HCT116 (cell line): Measurements from ENCODE around the gene SHANK1. TPM values are rescaled to one million over a fixed set of nuclear protein-coding genes. Genes with fewer than 3 reads are reported as not detected.

Experiments used
- ATAC-seq: fragments of 200-7000 bp; cut with Tn5 transposase; 2 replicates; pipeline ENCODE4 v1.9.1; 2020; ENCODE audit warnings: mild to moderate bottlenecking, moderate library complexity
- BruUV-seq: library from RNA; stranded (reverse); fragments of 400-500 nt; replicated peaks from 2 replicates; lab custom pipeline; 2021; lab: Mats Ljungman, UMichigan
- CTCF ChIA-PET: fragments of 300-600 bp; sonication (Branson Sonifier 250); formaldehyde crosslinking; loops from one replicate; lab custom pipeline; 2021; ENCODE audit warnings: antibody characterized with exemption; lab: Charles Lee
- POLR2A ChIA-PET: fragments of 300-600, 350-600 bp; sonication (Branson Sonifier 250); formaldehyde crosslinking; loops from one replicate; lab custom pipeline; 2021; ENCODE audit warnings: antibody characterized with exemption; lab: Charles Lee
- RAD21 ChIA-PET, 2 experiments: fragments of 300-600 bp; sonication (Branson Sonifier 250); formaldehyde crosslinking; loops; one replicate each; lab custom pipeline; 2023; ENCODE audit warnings: low total read pairs in 2 of 2; ENCODE audit not compliant: uncharacterized antibody in 2 of 2, unreplicated experiment in 2 of 2, low non-redundant PET in 1 of 2; lab: Charles Lee
- DNase-seq: peaks from one replicate; pipeline ENCODE4 v3.0.0-alpha.2; 2010; ENCODE audit warnings: low read depth, low spot score
- H2AFZ ChIP-seq: fragments of 200-600 bp; shearing (Covaris generic), sonication (generic); 2 replicates; pipeline ENCODE4 v1.6.1; 2017; ENCODE audit warnings: low read depth, mixed run types, mixed read lengths, antibody characterized with exemption, low read length; ENCODE audit not compliant: poor library complexity, severe bottlenecking
- H3K27ac ChIP-seq: 2 replicates; pipeline ENCODE4 v1.5.1; 2012; ENCODE audit warnings: low read depth, low read length
- H3K27me3 ChIP-seq: fragments of 200-600 bp; sonication (generic); 2 replicates; pipeline ENCODE4 v1.6.1; 2016; ENCODE audit warnings: mixed run types, low read length, mixed read lengths; ENCODE audit not compliant: insufficient read depth
- H3K36me3 ChIP-seq, 2 experiments: fragments of 200-500 bp in 1 of 2; fragments of 200-600 bp in 1 of 2; sonication (Bioruptor generic) in 1 of 2; sonication (generic) in 1 of 2; 2 replicates each; pipeline versions ENCODE4 v1.5.1 to v1.6.1; 2014 to 2016; ENCODE audit warnings: low read length in 2 of 2, inconsistent platforms in 1 of 2, mixed read lengths in 1 of 2, mixed run types in 1 of 2; ENCODE audit not compliant: insufficient read depth in 2 of 2, control insufficient read depth in 1 of 2
- H3K4me1 ChIP-seq, 2 experiments: fragments of 200-600 bp in 1 of 2; sonication (generic) in 1 of 2; 2 replicates each; pipeline versions ENCODE4 v1.5.1 to v1.6.1; 2012 to 2017; ENCODE audit warnings: low read length in 2 of 2, inconsistent platforms in 1 of 2, mild to moderate bottlenecking in 1 of 2, mixed read lengths in 1 of 2, mixed run types in 1 of 2, moderate library complexity in 1 of 2; ENCODE audit not compliant: insufficient read depth in 2 of 2, control insufficient read depth in 1 of 2
- H3K4me2 ChIP-seq: fragments of 200-600 bp; sonication (generic); 2 replicates; pipeline ENCODE4 v1.6.1; 2017; ENCODE audit warnings: mixed run types, low read length, mixed read lengths
- H3K4me3 ChIP-seq, 2 experiments: fragments of 200-600 bp in 1 of 2; sonication (generic) in 1 of 2; replicated peaks in 1 of 2; 2 replicates each; pipeline ENCODE4 v1.5.1; 2011 to 2016; ENCODE audit warnings: low read length in 2 of 2, control low read depth in 1 of 2, low read depth in 1 of 2, mild to moderate bottlenecking in 1 of 2, mixed read lengths in 1 of 2, mixed run types in 1 of 2
- H3K79me2 ChIP-seq: fragments of 200-600 bp; sonication (generic); 2 replicates; pipeline ENCODE4 v1.6.1; 2017; ENCODE audit warnings: mild to moderate bottlenecking, mixed run types, low read length, moderate library complexity, mixed read lengths; ENCODE audit not compliant: insufficient read depth
- H3K9ac ChIP-seq: fragments of 200-600 bp; sonication (generic); 2 replicates; pipeline ENCODE4 v1.6.1; 2016; ENCODE audit warnings: low read length, mixed read lengths
- H3K9me2 ChIP-seq: fragments of 200-600 bp; sonication (generic), shearing (Covaris generic); 2 replicates; pipeline ENCODE4 v1.6.1; 2017; ENCODE audit warnings: mixed run types, mild to moderate bottlenecking, moderate library complexity; ENCODE audit not compliant: insufficient read depth
- H3K9me3 ChIP-seq, 2 experiments: fragments of 200-500 bp in 1 of 2; fragments of 200-600 bp in 1 of 2; sonication (Bioruptor generic) in 1 of 2; sonication (generic) in 1 of 2; 2 replicates each; pipeline ENCODE4 v1.6.1; 2014 to 2017; ENCODE audit warnings: low read length in 2 of 2, mixed read lengths in 2 of 2, inconsistent platforms in 1 of 2, low read depth in 1 of 2, mild to moderate bottlenecking in 1 of 2, mixed run types in 1 of 2, moderate library complexity in 1 of 2; ENCODE audit not compliant: control insufficient read depth in 1 of 2, insufficient read depth in 1 of 2
- H4K20me1 ChIP-seq: fragments of 200-600 bp; sonication (generic), shearing (Covaris generic); 2 replicates; pipeline ENCODE4 v1.6.1; 2017; ENCODE audit warnings: mixed run types, mild to moderate bottlenecking, moderate library complexity; ENCODE audit not compliant: insufficient read depth
- ATF3 ChIP-seq: IDR thresholded peaks from 2 replicates; pipeline ENCODE4 v1.6.1; 2012
- CEBPB ChIP-seq: IDR thresholded peaks from 2 replicates; pipeline ENCODE4 v1.6.1; 2012; ENCODE audit warnings: low read depth
- CTCF ChIP-seq, 3 experiments: fragments of 200-600 bp in 1 of 3; sonication (generic) in 1 of 3; IDR thresholded peaks in 2 of 3; conservative IDR thresholded peaks in 1 of 3; 2 replicates each; pipeline ENCODE4 v1.5.1; 2012 to 2017; ENCODE audit warnings: low read depth in 2 of 3, low read length in 2 of 3, antibody characterized with exemption in 1 of 3, borderline replicate concordance in 1 of 3, control low read depth in 1 of 3, mild to moderate bottlenecking in 1 of 3, mixed read lengths in 1 of 3, mixed run types in 1 of 3, moderate library complexity in 1 of 3; ENCODE audit not compliant: insufficient read depth in 1 of 3
- ELF1 ChIP-seq: IDR thresholded peaks from 2 replicates; pipeline ENCODE4 v1.6.1; 2012; ENCODE audit warnings: low read depth, borderline replicate concordance
- intact Hi-C: fragments of 100-400 bp; cut with micrococcal nuclease; formaldehyde crosslinking; loops from 2 replicates; pipeline ENCODE4 v1.10.0; 2022
- total RNA-seq: library from RNA; stranded (reverse); gene quantifications from one replicate; pipeline ENCODE4 v1.2.1, GENCODE V29; 2021; ENCODE audit not compliant: unreplicated experiment

Gene SHANK1
- total RNA-seq, 1 experiment from 2014 or later: 3.0 TPM

- Histone ChIP-seq H2AFZ (no peak overlapping the region), H3K9me2 (no peaks in the 10 kb centered on the region), H4K20me1 (no peaks in the 10 kb centered on the region), H3K27me3 (no peaks in the 10 kb centered on the region), H3K9me3 (no peaks in the 10 kb centered on the region), H3K4me1 (peaks cover 0 to 11% of the 10 kb centered on the region in 2 experiments; a peak in 3 of 4 replicates), H3K79me2 (no peaks in the 10 kb centered on the region), H3K4me2 (no peak overlapping the region), H3K4me3 (no peak overlapping the region), H3K36me3 (no peaks in the 10 kb centered on the region), H3K27ac (no peak overlapping the region), H3K9ac (no peak overlapping the region)
- intact Hi-C loops: no loop called here
- DNase-seq (no peak), ATAC-seq (no peak)
- ChIA-PET POLR2A (no interaction called here), CTCF (no interaction called here), RAD21 (no interaction called here)
- BruUV-seq: no TSS peak
- no peak for TF ChIP-seq CEBPB
- no peak for TF ChIP-seq ELF1
- TF ChIP-seq CTCF (IDR thresholded peaks at IDR 0.05 in 2 of 3, conservative IDR thresholded peaks at IDR 0.05 in 1 of 3; ENCODE audit: borderline replicate concordance in 1 of 3, insufficient read depth in 1 of 3, low read depth in 2 of 3, low read length in 2 of 3): no peak
- TF ChIP-seq ATF3: no peak
These were observed 56.7 kb downstream of the SHANK1 start for GRCh38 chr19:50662651-50663481.
